ENCODE data around the gene METTL1. TPM values are rescaled to one million over a fixed set of nuclear protein-coding genes. Genes with fewer than 3 reads are reported as not detected.

Gene METTL1
- total RNA-seq, 4 donors from 2014 or later: 11.2 to 39.3 (median 15.2) TPM

DNA sequence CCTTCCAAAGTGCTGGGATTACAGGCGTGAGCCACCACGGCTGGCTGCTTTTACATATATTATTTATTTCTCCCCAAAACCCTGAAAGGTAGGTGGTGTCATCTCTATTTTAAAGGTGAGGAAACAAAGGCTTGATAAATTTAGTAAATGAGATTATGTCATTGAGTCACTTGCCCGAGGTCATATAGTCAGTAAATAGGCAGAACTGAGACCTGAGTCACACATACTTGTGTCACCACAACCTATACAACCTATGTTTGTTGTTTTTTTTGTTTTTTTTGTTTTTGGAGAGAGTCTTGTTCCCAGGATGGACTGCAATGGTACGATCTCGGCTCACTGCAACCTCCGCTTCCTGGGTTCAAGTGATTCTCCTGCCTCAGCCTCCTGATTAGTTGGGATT lies 23.4 kb upstream of the METTL1 start:
- ATAC-seq (ENCODE audit: low FRiP score) (no peak), DNase-seq (ENCODE audit: low spot score) (no peak)

DNA sequence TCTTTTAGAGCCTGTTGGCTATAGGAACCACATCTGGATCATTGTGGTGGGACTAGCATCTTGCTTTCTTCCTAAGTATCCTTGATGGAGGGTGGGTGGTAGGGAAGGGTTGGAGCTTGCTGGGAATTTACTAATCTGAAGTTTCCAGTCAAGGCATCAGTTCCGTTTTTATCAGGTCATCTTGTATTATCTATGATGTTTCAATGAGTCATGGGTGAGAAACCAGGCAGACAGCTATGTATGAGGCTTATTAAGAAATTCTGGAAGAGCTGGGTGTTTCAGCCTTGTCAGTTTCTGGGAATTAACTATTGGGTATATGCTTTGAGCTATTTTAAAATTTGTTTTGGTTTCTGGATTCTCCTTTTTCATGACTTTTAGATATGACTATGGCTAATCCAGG lies 22.0 kb upstream of the METTL1 start:
- DNase-seq (ENCODE audit: low spot score): no peak
- peak; percentile 91 for ATAC-seq (ENCODE audit: low FRiP score)
- TF ChIP-seq, protein P1, sequence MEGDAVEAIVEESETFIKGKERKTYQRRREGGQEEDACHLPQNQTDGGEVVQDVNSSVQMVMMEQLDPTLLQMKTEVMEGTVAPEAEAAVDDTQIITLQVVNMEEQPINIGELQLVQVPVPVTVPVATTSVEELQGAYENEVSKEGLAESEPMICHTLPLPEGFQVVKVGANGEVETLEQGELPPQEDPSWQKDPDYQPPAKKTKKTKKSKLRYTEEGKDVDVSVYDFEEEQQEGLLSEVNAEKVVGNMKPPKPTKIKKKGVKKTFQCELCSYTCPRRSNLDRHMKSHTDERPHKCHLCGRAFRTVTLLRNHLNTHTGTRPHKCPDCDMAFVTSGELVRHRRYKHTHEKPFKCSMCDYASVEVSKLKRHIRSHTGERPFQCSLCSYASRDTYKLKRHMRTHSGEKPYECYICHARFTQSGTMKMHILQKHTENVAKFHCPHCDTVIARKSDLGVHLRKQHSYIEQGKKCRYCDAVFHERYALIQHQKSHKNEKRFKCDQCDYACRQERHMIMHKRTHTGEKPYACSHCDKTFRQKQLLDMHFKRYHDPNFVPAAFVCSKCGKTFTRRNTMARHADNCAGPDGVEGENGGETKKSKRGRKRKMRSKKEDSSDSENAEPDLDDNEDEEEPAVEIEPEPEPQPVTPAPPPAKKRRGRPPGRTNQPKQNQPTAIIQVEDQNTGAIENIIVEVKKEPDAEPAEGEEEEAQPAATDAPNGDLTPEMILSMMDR (IDR thresholded peaks at IDR 0.05): no peak

More for the DNA sequence above, 23.4 kb upstream of the METTL1 start:
- TF ChIP-seq, protein P1 (IDR thresholded peaks at IDR 0.05): no peak

DNA sequence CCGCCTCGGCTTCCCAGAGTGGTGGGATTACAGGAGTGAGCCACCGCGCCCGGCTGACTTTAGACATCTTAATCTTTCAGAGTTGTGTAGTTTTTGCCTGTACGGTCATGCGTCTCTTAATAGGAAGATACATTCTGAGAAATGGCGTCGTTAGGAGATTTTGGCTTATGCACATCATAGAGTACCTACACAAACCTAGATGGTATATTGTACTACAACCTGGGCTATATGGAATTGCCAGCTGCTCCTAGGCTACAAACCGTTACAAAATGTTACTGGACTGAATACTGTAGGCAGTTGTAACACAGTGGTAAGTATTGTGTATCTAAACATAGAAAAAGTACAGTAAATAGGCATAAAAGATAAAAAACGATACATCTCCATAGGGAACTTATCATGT lies 12.0 kb upstream of the METTL1 start:
- TF ChIP-seq, protein P1 (IDR thresholded peaks at IDR 0.05): no peak
- ATAC-seq (ENCODE audit: low FRiP score) (no peak), DNase-seq (ENCODE audit: low spot score) (no peak)

DNA sequence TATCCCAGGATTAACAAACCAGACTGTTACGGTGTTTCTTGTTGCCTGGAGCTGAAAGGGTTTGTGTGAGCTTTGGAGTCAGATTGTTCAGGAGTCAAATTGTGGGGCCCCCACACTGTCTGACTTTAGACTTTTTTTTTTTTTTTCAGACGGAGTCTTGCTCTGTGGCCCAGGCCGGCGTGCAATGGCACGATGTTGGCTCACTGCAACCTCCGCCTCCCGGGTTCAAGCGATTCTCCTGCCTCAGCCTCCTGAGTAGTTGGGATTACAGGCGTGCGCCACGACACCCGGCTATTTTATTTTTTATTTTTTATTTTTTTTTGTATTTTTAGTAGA lies 11.5 kb upstream of the METTL1 start:
- no peak for DNase-seq (ENCODE audit: low spot score)
- TF ChIP-seq, protein P1 (IDR thresholded peaks at IDR 0.05): no peak
- no peak for ATAC-seq (ENCODE audit: low FRiP score)

DNA sequence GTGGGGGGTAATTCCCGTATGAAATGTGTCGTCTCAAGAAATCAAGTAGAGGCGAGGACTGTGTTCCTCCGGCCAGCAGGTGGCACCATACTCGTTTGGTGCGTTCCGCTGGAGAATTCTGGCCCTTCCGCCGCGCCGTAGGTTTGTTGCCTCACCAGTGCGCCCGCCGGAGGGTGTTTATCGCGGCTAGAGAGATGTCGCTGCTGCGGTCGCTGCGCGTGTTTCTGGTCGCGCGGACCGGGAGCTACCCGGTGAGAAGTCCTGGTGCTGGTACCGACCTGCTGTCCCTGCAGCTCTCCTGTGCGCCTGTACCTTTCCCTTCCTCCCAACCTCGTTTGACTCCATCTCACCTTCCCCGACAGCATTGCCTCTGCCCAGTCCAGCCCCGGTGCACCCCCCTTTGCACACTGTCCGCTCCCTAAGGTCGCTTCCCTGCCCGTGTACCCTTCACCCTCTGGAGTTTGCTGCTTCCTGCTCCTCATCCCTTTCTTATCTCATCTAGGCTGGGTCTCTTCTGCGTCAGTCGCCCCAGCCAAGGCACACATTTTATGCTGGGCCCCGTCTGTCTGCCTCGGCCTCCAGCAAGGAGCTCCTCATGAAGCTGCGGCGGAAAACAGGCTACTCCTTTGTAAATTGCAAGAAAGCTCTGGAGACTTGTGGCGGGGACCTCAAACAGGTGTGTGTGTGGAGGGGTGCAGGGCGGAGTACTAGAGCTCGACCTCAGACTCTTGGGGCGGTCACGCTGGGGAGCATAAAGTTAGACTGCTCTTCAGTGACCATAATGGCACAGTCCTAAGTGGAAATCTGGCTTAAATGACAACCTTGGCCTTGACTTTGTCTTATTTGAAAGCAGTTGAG lies 10.9 kb upstream of the METTL1 start, which contains the start of gene TSFM:
TSFM (plus strand) TSS at position 180 of the 858 bp plus-strand sequence; CDS start at position 195, 15 bp downstream.
- TF ChIP-seq, protein P1 (IDR thresholded peaks at IDR 0.05): peak in 2 of 3 donors; percentile 41 to 86
- ATAC-seq (ENCODE audit: low FRiP score): peak; percentile 85
- DNase-seq (ENCODE audit: low spot score): peak; percentile 98

DNA sequence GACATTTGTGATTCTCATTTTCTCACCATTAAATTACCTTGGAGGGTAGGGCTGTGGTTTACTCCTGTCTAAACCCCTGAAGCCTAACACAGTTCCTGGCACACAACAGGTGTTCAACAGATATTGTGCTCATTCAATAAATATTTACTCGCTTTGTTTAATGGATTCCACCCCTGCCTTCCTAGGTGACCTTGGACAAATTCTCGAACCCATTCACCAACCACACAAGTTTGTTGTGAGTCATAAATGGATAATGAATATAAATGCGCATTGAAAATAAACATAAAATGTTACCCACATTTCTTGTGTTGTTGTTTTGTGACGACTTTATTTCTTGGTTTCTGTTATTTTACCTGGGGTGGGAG lies 10.3 kb upstream of the METTL1 start:
- DNase-seq (ENCODE audit: low spot score): no peak
- TF ChIP-seq, protein P1 (IDR thresholded peaks at IDR 0.05): no peak
- no peak for ATAC-seq (ENCODE audit: low FRiP score)

DNA sequence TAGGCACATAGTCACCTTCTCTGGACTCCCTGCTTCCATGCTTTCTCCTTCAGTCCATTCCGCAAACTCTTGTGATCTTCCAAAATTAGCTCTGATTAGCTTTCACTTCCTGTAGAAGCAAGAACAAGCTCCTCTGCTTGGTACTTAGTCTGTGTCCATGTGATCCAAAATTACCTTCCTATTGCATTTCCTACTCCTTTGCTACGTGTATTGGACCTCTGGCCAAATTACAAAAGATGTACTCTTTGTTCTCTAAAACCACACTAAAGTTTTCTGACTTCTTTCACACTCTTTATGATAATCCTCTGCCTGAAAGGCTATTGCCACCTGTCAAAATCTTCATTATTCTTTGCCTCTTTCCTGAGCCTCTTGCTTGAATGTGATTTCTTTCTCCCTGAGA lies 9.9 kb upstream of the METTL1 start:
- TF ChIP-seq, protein P1 (IDR thresholded peaks at IDR 0.05): no peak
- DNase-seq (ENCODE audit: low spot score) (no peak), ATAC-seq (ENCODE audit: low FRiP score) (no peak)

Measured in omental fat pad (tissue), 4 donors.